ENCODE results near the gene BTNL9. TPM values are rescaled to one million over a fixed set of nuclear protein-coding genes. Genes with fewer than 3 reads are reported as not detected.

BTNL9 gene
- polyA plus RNA-seq, 2 donors: 4.8 to 18.5 TPM

Other genes with a start within 250 kb of the BTNL9 start
- 100 to 1,000 TPM in 1 of 2 donors, 10 to 100 TPM in 1; 84.0 to 108 TPM for gene MGAT1, start 237.5 kb upstream of the BTNL9 start, polyA plus RNA-seq
- gene ZFP62, start 179.0 kb upstream of the BTNL9 start, polyA plus RNA-seq: 10 to 100 TPM; 10.3 to 23.6 TPM
- gene BTNL8, start 141.1 kb upstream of the BTNL9 start, polyA plus RNA-seq: under 1 TPM; 0.06 to 0.07 TPM
- under 1 TPM; 0.02 to 0.06 TPM for gene BTNL3, start 51.4 kb upstream of the BTNL9 start, polyA plus RNA-seq
- gene OR2V1, start 90.9 kb downstream of the BTNL9 start, polyA plus RNA-seq: not detected
- gene OR2V2, start 107.3 kb downstream of the BTNL9 start, polyA plus RNA-seq: not detected
- gene TRIM7, start 164.9 kb downstream of the BTNL9 start, polyA plus RNA-seq: 10 to 100 TPM; 26.9 to 33.8 TPM
- gene TRIM41, start 183.0 kb downstream of the BTNL9 start, polyA plus RNA-seq: 10 to 100 TPM; 14.2 to 19.5 TPM
- gene RACK1, start 203.6 kb downstream of the BTNL9 start, polyA plus RNA-seq: 1,000 to 10,000 TPM; 1,414 to 2,271 TPM
- 1 to 10 TPM; 3.0 to 7.6 TPM for gene TRIM52, start 220.9 kb downstream of the BTNL9 start, polyA plus RNA-seq

Measured in esophagus (tissue), 2 donors.